Neural cell (in vitro differentiated cells): ENCODE data around the gene ADARB2. TPM values are rescaled to one million over a fixed set of nuclear protein-coding genes. Genes with fewer than 3 reads are reported as not detected.

ENCODE experiments used
- H2AFZ ChIP-seq: fragments of 200-600, 300-800 bp; sonication (generic), shearing (Covaris generic); 2 replicates; pipeline ENCODE4 v1.6.0; 2014; ENCODE audit warnings: low read depth, mild to moderate bottlenecking, antibody characterized with exemption, low read length, moderate library complexity
- H3F3A ChIP-seq: fragments of 200-600 bp; shearing (Covaris generic); 2 replicates; pipeline ENCODE4 v1.6.1; 2016; ENCODE audit warnings: mild to moderate bottlenecking, moderate library complexity, mixed read lengths, antibody characterized with exemption, low read length; ENCODE audit not compliant: insufficient read depth, poor library complexity, severe bottlenecking
- H3K27ac ChIP-seq: fragments of 200-600, 300-800 bp; sonication (generic), shearing (Covaris generic); 2 replicates; pipeline ENCODE4 v1.5.1; 2014; ENCODE audit warnings: mild to moderate bottlenecking, low read length, moderate library complexity
- H3K27me3 ChIP-seq: fragments of 300-800, 200-600 bp; sonication (generic), shearing (Covaris generic); 2 replicates; pipeline ENCODE4 v1.6.0; 2014; ENCODE audit warnings: mild to moderate bottlenecking, low read depth, low read length, moderate library complexity; ENCODE audit not compliant: insufficient read depth
- H3K36me3 ChIP-seq: fragments of 300-800, 200-600 bp; sonication (generic), shearing (Covaris generic); 2 replicates; pipeline ENCODE4 v1.5.1; 2014; ENCODE audit warnings: mild to moderate bottlenecking, antibody characterized with exemption, low read length, moderate library complexity; ENCODE audit not compliant: insufficient read depth
- H3K4me2 ChIP-seq: fragments of 300-800, 200-600 bp; sonication (generic), shearing (Covaris generic); 2 replicates; pipeline ENCODE4 v1.6.0; 2014; ENCODE audit warnings: mild to moderate bottlenecking, low read length
- H3K4me3 ChIP-seq: fragments of 300-800, 200-600 bp; sonication (generic), shearing (Covaris generic); 2 replicates; pipeline ENCODE4 v1.5.1; 2014; ENCODE audit warnings: mild to moderate bottlenecking, low read length, moderate library complexity
- H3K79me2 ChIP-seq: fragments of 200-600 bp; shearing (Covaris generic); replicated peaks from 2 replicates; pipeline ENCODE4 v1.6.0; 2014; ENCODE audit warnings: mild to moderate bottlenecking, low read length, moderate library complexity; ENCODE audit not compliant: insufficient read depth
- H3K9ac ChIP-seq: fragments of 300-800, 200-600 bp; sonication (generic), shearing (Covaris generic); 2 replicates; pipeline ENCODE4 v1.6.1; 2016; ENCODE audit warnings: mild to moderate bottlenecking, low read length, mixed read lengths
- H3K9me2 ChIP-seq: fragments of 200-600 bp; shearing (Covaris generic); 2 replicates; pipeline ENCODE4 v1.6.1; 2016; ENCODE audit warnings: mild to moderate bottlenecking, low read length, mixed read lengths; ENCODE audit not compliant: insufficient read depth
- H3K9me3 ChIP-seq: fragments of 200-600, 300-800 bp; sonication (generic), shearing (Covaris generic); 2 replicates; pipeline ENCODE4 v1.6.1; 2016; ENCODE audit warnings: mild to moderate bottlenecking, mixed run types, low read length, moderate library complexity, mixed read lengths
- H4K20me1 ChIP-seq: fragments of 200-600 bp; shearing (Covaris generic); 2 replicates; pipeline ENCODE4 v1.6.1; 2016; ENCODE audit warnings: mild to moderate bottlenecking, mixed run types; ENCODE audit not compliant: insufficient read depth
- CTCF ChIP-seq: fragments of 450-650 bp; IDR thresholded peaks from 2 replicates; pipeline ENCODE4 v1.5.1; 2014; ENCODE audit warnings: antibody characterized with exemption, mild to moderate bottlenecking, moderate library complexity; ENCODE audit not compliant: poor library complexity, severe bottlenecking
- EP300 ChIP-seq: fragments of 450-650 bp; conservative IDR thresholded peaks from 2 replicates; pipeline ENCODE4 v1.6.1; 2014; ENCODE audit warnings: antibody characterized with exemption, mild to moderate bottlenecking, moderate library complexity; ENCODE audit not compliant: poor library complexity, severe bottlenecking
- EZH2 ChIP-seq: fragments of 200-600, 300-800 bp; shearing (Covaris generic), sonication (generic); IDR thresholded peaks from 2 replicates; pipeline ENCODE4 v1.6.1; 2014; ENCODE audit warnings: antibody characterized with exemption, low read length, borderline replicate concordance, mild to moderate bottlenecking; ENCODE audit not compliant: insufficient read depth, poor library complexity, severe bottlenecking
- MXI1 ChIP-seq: fragments of 450-650 bp; conservative IDR thresholded peaks from 2 replicates; pipeline ENCODE4 v1.6.1; 2014; ENCODE audit warnings: antibody characterized with exemption, mild to moderate bottlenecking; ENCODE audit not compliant: poor library complexity, severe bottlenecking
- POLR2AphosphoS5 ChIP-seq: IDR thresholded peaks from 2 replicates; pipeline ENCODE4 v1.6.1; 2012
- RAD21 ChIP-seq: fragments of 450-650 bp; conservative IDR thresholded peaks from 2 replicates; pipeline ENCODE4 v1.6.1; 2014; ENCODE audit warnings: antibody characterized with exemption, mild to moderate bottlenecking, moderate library complexity
- REST ChIP-seq: IDR thresholded peaks from 2 replicates; pipeline ENCODE4 v1.6.1; 2012; ENCODE audit warnings: borderline replicate concordance
- SMC3 ChIP-seq: fragments of 450-650 bp; conservative IDR thresholded peaks from 2 replicates; pipeline ENCODE4 v1.6.1; 2014; ENCODE audit warnings: antibody characterized with exemption, mild to moderate bottlenecking, moderate library complexity; ENCODE audit not compliant: poor library complexity
- TAF1 ChIP-seq: IDR thresholded peaks from 2 replicates; pipeline ENCODE4 v1.6.1; 2012; ENCODE audit warnings: low read depth
- polyA plus RNA-seq: library from polyadenylated mRNA; depleted of rRNA; stranded (reverse); fragments of >200 nt; gene quantifications from 2 replicates; pipeline ENCODE4 v1.2.3, GENCODE V29; 2014

The ADARB2 gene
- polyA plus RNA-seq, 1 donor from 2014 or later = 3.6 TPM

- Histone ChIP-seq H3K4me2 (no peak overlapping the region), H3K9ac (no peak overlapping the region), H3F3A (no peaks in the 10 kb centered on the region), H3K27me3 (no peaks in the 10 kb centered on the region), H3K4me3 (no peak overlapping the region), H3K9me2 (no peaks in the 10 kb centered on the region), H3K36me3 (no peaks in the 10 kb centered on the region), H3K27ac (no peak overlapping the region), H3K9me3 (no peaks in the 10 kb centered on the region), H4K20me1 (no peaks in the 10 kb centered on the region), H2AFZ (no peak overlapping the region), H3K79me2 (no peaks in the 10 kb centered on the region)
- TF ChIP-seq MXI1 (no peak), REST (peak; percentile 30)
These were observed 41.1 kb upstream of the ADARB2 start for GRCh38 chr10:1778375-1778969.

- TF ChIP-seq REST = no peak
- no peak for TF ChIP-seq TAF1
- no peak for TF ChIP-seq MXI1
- no peak for TF ChIP-seq CTCF
- no peak for TF ChIP-seq SMC3
- no peak for TF ChIP-seq EZH2
- no peak for TF ChIP-seq POLR2AphosphoS5
- TF ChIP-seq RAD21 = no peak
- no peak for TF ChIP-seq EP300
- H3K27me3 ChIP-seq = no peaks in the 10 kb centered on the region
- H3F3A ChIP-seq = no peaks in the 10 kb centered on the region
- no peak overlapping the region for H2AFZ ChIP-seq
- H3K4me2 ChIP-seq = no peak overlapping the region
- no peak overlapping the region for H3K9ac ChIP-seq
- no peaks in the 10 kb centered on the region for H4K20me1 ChIP-seq
- no peak overlapping the region for H3K4me3 ChIP-seq
- H3K79me2 ChIP-seq = no peaks in the 10 kb centered on the region
- no peaks in the 10 kb centered on the region for H3K36me3 ChIP-seq
- H3K9me3 ChIP-seq = no peaks in the 10 kb centered on the region
- no peaks in the 10 kb centered on the region for H3K9me2 ChIP-seq
- H3K27ac ChIP-seq = no peak overlapping the region
These were observed 38.9 kb upstream of the ADARB2 start for GRCh38 chr10:1776127-1776662.
